Parathyroid adenoma (tissue), 2 donors: ENCODE measurements around the gene USP33.

Source experiments
- H2AFZ ChIP-seq: fragments of 300-600 bp; sonication (generic); one replicate; pipeline ENCODE4 v1.7.0; 2017; ENCODE audit warnings: antibody characterized with exemption, mild to moderate bottlenecking
- H3K27ac ChIP-seq: fragments of 300-600 bp; sonication (generic); one replicate; pipeline ENCODE4 v1.7.0; 2017
- H3K27me3 ChIP-seq: fragments of 300-600 bp; sonication (generic); one replicate; pipeline ENCODE4 v1.7.0; 2017; ENCODE audit warnings: low read length; ENCODE audit not compliant: control insufficient read depth, insufficient read depth
- H3K36me3 ChIP-seq: fragments of 300-600 bp; sonication (generic); one replicate; pipeline ENCODE4 v1.7.0; 2017; ENCODE audit warnings: low read length; ENCODE audit not compliant: control insufficient read depth, insufficient read depth
- H3K4me1 ChIP-seq: fragments of 300-600 bp; sonication (generic); one replicate; pipeline ENCODE4 v1.7.0; 2017; ENCODE audit warnings: control low read depth
- H3K4me2 ChIP-seq: fragments of 300-600 bp; sonication (generic); one replicate; pipeline ENCODE4 v1.7.0; 2017; ENCODE audit warnings: low read length
- H3K4me3 ChIP-seq: fragments of 300-600 bp; sonication (generic); one replicate; pipeline ENCODE4 v1.7.0; 2017; ENCODE audit warnings: low read depth, low read length
- H3K79me2 ChIP-seq: fragments of 300-600 bp; sonication (generic); one replicate; pipeline ENCODE4 v1.7.0; 2017; ENCODE audit warnings: control low read depth
- H3K9ac ChIP-seq: fragments of 300-600 bp; sonication (generic); one replicate; pipeline ENCODE4 v1.7.0; 2017; ENCODE audit warnings: mild to moderate bottlenecking
- H3K9me3 ChIP-seq: fragments of 300-600 bp; sonication (generic); one replicate; pipeline ENCODE4 v1.7.0; 2017; ENCODE audit warnings: low read length; ENCODE audit not compliant: control insufficient read depth
- CTCF ChIP-seq: fragments of 300-600 bp; sonication (generic); IDR thresholded peaks from one replicate; pipeline ENCODE4 v1.7.0; 2017; ENCODE audit warnings: antibody characterized with exemption, mild to moderate bottlenecking
- donor health status: primary hyperparathyroidism.

The USP33 gene

GRCh38 chr1:77671836-77672235, 87.8 kb downstream of the USP33 start:
- Histone ChIP-seq H3K4me3 (no peak overlapping the region), H3K9me3 (no peaks in the 10 kb centered on the region), H3K27me3 (no peaks in the 10 kb centered on the region), H3K4me2 (no peak overlapping the region), H3K27ac (no peak overlapping the region), H3K79me2 (peaks cover 23% of the 10 kb centered on the region), H3K4me1 (no peaks in the 10 kb centered on the region), H3K36me3 (no peaks in the 10 kb centered on the region), H2AFZ (no peak overlapping the region), H3K9ac (no peak overlapping the region)
- TF ChIP-seq CTCF: no peak

GRCh38 chr1:77670330-77670729, 89.3 kb downstream of the USP33 start:
- H2AFZ ChIP-seq: no peak overlapping the region
- H3K79me2 ChIP-seq: peaks cover 27% of the 10 kb centered on the region
- H3K9ac ChIP-seq: no peak overlapping the region
- H3K4me2 ChIP-seq: no peak overlapping the region
- no peak for TF ChIP-seq CTCF
- no peak overlapping the region for H3K27ac ChIP-seq
- H3K27me3 ChIP-seq: no peaks in the 10 kb centered on the region
- no peaks in the 10 kb centered on the region for H3K36me3 ChIP-seq
- no peaks in the 10 kb centered on the region for H3K4me1 ChIP-seq
- no peaks in the 10 kb centered on the region for H3K9me3 ChIP-seq
- no peak overlapping the region for H3K4me3 ChIP-seq

GRCh38 chr1:77668924-77669449, 90.7 kb downstream of the USP33 start:
- Histone ChIP-seq H3K79me2 (peaks cover 26% of the 10 kb centered on the region), H3K27ac (no peak overlapping the region), H3K36me3 (no peaks in the 10 kb centered on the region), H3K27me3 (no peaks in the 10 kb centered on the region), H3K4me2 (no peak overlapping the region), H2AFZ (no peak overlapping the region), H3K9me3 (no peaks in the 10 kb centered on the region), H3K4me1 (peaks cover 4% of the 10 kb centered on the region), H3K4me3 (no peak overlapping the region), H3K9ac (no peak overlapping the region)
- TF ChIP-seq CTCF: no peak

GRCh38 chr1:77664939-77665516, 94.6 kb downstream of the USP33 start:
- H3K9me3 ChIP-seq: no peaks in the 10 kb centered on the region
- no peaks in the 10 kb centered on the region for H3K27me3 ChIP-seq
- no peak overlapping the region for H3K4me3 ChIP-seq
- H3K27ac ChIP-seq: no peak overlapping the region
- TF ChIP-seq CTCF: no peak
- no peaks in the 10 kb centered on the region for H3K36me3 ChIP-seq
- H3K9ac ChIP-seq: no peak overlapping the region
- H3K4me2 ChIP-seq: no peak overlapping the region
- H3K4me1 ChIP-seq: peaks cover 4% of the 10 kb centered on the region
- peaks cover 31% of the 10 kb centered on the region for H3K79me2 ChIP-seq
- no peak overlapping the region for H2AFZ ChIP-seq

- H3K79me2 ChIP-seq: peaks cover 38% of the 10 kb centered on the region
- H3K4me1 ChIP-seq: peaks cover 4% of the 10 kb centered on the region
- no peaks in the 10 kb centered on the region for H3K27me3 ChIP-seq
- no peak overlapping the region for H3K4me3 ChIP-seq
- H2AFZ ChIP-seq: no peak overlapping the region
- no peaks in the 10 kb centered on the region for H3K9me3 ChIP-seq
- H3K4me2 ChIP-seq: no peak overlapping the region
- no peak for TF ChIP-seq CTCF
- H3K27ac ChIP-seq: no peak overlapping the region
- no peak overlapping the region for H3K9ac ChIP-seq
- H3K36me3 ChIP-seq: no peaks in the 10 kb centered on the region
These were observed 98.0 kb downstream of the USP33 start for GRCh38 chr1:77661696-77662095.
